ENCODE results near the gene NAGA.
A peak's percentile ranks its signal among the peaks of the same experiment; 100 is the strongest.
"Not testable (repeated sequence)": the region's sequence is repeated elsewhere in the genome, so short reads cannot be mapped to it uniquely, and the experiment has no call there.

NAGA gene

GRCh38 chr22:42074846-42075676 is 4.4 kb upstream of the NAGA start:
- DNase-seq: no peak

- DNase-seq: peak; percentile 74
Measured at GRCh38 chr22:42074132-42074811, 3.7 kb upstream of the NAGA start, which contains the start of gene PHETA2. Gene PHETA2, plus strand, starts transcription at chr22:42074248. Its CDS starts 3,046 bp downstream, at chr22:42077294.

GRCh38 chr22:42073621-42074041 is 3.0 kb upstream of the NAGA start:
- DNase-seq: no peak

- peak; percentile 56 for DNase-seq
Measured at GRCh38 chr22:42072606-42073330, 2.2 kb upstream of the NAGA start.

- not testable (repeated sequence) for DNase-seq
Measured at GRCh38 chr22:42071508-42071907, 896 bp upstream of the NAGA start.

GRCh38 chr22:42069801-42070516 is 653 bp downstream of the NAGA start:
- peak; percentile 54 for DNase-seq

DNA sequence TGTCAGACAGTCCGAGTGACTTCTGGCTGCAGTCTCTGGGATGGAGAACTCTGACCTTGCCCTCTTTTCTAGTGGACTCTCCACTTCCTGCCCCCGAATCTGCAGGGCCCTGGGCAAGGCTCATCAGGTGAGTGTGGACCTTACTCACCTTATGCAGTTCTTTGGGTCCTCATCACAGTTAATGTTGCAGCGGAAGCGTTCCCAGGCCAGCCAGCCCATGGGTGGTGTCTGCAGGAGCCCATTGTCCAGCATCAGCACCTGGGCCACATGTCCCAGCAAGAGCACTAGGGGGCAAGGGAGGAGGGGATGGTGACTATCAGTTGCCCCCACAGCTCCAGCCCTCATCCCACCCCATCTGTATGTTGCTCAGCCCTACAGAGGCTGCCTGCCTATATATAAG is 2.3 kb downstream of the NAGA start:
- no peak for DNase-seq

GRCh38 chr22:42067671-42068251 is 2.9 kb downstream of the NAGA start:
- DNase-seq: no peak

DNA sequence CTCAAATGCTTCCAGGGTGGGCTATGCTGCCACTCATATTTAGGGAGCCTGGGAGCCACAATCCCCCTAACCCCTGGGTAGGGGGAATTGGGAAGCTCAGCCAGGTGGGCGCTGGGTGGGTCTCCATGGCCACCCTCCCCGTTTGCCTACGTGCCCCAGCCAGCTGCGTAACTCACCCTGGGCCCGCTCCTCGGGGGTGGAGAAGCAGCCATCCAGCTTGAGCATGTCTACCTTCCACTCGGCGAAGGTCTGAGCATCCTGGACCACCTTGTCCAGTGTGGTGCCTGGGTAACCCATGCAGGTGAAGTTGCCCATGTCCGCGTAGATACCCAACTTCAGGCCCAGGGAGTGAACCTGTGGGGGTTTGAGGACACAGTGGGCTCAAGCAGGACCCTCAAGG is 3.7 kb downstream of the NAGA start:
- DNase-seq: no peak

DNA sequence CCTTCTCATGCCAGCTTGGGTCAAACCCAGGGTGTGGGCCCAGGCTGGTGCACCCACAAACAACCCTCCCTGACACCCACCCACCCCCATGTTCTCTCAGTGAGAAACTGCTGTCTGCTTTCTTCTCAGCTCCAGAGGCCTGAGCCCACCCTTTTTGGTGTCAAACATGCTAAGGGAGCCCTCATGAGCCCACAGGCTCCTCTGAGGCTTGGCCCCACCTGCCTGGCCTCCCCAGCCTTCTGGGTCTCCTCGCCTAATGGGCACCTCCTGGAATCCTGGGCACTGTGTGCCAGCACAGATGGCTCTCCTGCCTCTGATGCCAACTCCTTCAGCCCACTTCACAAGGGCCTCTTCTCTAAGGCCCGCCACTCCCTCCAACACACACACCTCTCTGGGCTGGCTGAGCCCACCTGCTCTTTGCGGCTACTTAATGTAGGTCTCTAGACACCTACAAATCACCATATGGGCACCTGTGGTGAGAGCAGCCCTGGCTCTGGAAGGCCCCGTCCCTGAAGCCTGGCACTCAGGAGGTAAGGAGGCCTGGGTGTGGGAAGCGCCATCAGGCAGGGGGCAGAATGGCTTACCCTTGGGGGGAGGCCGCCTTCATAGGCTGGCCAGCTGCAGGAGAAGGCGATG is 4.4 kb downstream of the NAGA start:
- DNase-seq: no peak

DNA sequence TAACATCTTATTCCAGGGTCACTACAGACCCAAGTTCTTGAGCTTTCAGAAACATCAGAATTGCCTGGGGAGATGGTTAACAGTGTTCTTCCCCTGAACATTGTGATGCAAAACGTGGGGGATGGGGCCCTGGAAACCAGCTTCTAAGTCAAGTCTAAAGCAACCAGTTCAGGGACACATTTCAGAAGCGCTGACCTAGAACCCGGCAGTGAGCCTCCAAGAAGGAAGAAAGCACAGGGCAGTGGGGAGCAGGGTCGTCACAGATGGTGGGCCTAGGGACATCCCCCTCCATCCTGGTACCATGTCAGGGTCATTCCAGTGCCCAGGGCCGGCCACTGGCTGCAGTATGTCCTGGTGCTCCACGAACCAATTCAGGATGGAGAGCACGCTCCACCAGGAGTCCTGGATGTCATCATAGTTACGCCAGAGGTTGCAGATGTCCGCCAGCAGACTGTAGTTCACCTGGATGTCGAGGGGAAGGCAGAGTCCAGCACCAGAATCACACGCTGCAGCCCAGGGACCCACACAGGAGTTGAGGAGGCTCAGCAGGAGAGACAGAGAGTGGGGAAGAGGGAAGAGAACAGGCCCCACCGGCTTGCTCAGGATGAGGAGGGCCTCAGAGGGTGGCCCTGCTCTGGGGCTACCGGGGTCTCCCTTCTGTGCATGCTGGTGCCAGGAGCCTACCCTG is 5.0 kb downstream of the NAGA start:
- DNase-seq: no peak

DNA sequence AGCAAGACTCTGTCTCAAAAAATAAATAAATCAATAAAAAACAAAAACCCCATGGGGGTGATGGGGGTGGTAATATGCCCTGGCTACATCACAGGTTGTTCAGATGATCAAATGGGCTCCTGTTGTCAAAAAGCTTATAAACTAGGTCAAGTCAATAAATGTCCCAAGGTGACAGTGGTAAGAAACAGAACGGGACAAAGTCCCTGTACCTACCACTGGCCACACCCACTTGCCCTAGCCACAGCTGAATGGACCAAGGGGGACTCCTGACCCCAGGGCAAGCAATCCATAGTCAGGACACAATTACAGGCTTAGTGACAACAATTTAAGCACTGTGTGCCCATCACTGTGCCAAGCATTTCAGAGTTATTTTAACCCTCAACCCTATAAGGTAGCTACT is 6.0 kb downstream of the NAGA start:
- no peak for DNase-seq

- no peak for DNase-seq
Measured at GRCh38 chr22:42062506-42063170, 8.0 kb downstream of the NAGA start.

DNA sequence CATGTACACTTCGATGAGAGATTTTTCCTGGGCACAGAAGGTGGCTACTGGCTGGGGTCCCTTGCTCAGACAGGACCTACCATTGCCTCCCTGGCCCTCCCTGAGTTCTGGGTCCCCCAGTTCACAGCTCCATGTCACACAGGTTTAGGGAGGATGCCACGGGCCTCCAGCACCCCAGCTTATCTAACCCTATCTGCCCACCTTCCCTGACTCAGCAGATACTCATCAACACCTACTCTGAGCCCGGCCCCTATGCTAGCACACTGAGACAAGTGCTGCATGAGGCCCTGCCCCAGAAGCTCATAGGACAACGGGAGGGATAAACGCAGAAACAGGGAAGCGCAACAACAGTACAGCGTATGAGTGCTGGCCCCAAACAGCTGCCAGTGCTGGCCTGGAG is 9.6 kb downstream of the NAGA start:
- no peak for DNase-seq

DNA sequence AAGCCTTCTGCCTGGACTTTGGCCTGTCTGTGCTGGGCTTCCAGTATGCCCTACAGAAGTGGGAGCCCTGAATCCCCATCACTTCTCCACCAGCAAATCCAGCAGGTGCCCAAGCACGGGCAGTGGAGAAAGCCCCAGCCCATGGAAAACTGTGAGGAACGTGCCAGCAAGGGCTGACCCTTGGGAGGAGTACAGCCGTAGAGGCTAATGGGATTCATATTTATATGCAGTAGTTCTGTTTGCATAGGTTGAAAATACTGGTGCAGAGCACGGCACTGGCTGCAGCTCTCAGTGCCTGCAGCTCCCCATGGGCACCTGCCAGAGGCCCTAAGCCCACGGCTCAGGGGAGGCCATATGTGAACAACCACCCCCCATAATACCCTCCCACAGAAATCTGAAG is 10.1 kb downstream of the NAGA start:
- DNase-seq: no peak

GRCh38 chr22:42056757-42057511 is 13.7 kb downstream of the NAGA start:
- DNase-seq: no peak

DNA sequence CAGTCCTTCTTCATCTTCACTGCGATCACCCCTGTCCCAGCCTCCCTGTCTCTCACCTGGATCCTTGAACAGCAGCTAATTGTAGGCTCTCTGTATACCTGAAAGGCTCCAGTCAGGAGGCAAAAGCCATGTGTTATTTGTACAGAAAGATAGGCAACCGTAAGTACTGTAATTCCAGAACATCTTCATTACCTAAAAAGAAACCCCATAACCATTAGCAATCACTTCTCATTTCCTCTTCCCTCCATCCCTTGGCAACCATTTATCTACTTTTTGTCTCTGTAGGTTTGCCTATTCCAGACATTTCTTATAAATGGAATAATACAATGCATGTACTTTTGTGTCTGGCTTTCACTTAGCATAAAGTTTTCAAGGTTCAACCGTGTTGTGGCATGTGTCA is 17.8 kb downstream of the NAGA start:
- DNase-seq: no peak

DNA sequence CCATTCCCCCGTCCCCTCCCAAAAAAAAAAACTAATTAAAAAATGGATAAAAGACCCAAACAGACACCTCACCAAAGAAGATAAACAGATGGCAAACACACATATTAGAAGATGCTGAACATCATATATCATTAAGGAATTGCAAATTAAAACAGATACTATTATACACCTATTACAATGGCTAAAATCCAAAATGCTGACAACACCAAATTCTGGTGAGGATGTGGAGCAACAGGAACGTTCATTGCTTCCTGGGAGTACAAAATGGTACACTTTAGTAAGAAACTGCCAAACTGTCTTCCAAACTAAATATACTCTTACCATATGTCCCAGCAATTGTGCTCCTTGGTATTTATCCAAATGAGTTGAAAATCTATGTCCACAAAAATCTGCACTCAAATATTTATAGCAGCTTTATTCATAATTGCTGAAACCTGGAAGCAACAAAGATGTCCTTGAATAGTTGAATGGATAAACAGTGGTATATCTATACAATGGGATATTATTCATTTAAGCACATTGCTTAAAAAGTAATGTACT is 19.9 kb downstream of the NAGA start:
- no peak for DNase-seq

DNA sequence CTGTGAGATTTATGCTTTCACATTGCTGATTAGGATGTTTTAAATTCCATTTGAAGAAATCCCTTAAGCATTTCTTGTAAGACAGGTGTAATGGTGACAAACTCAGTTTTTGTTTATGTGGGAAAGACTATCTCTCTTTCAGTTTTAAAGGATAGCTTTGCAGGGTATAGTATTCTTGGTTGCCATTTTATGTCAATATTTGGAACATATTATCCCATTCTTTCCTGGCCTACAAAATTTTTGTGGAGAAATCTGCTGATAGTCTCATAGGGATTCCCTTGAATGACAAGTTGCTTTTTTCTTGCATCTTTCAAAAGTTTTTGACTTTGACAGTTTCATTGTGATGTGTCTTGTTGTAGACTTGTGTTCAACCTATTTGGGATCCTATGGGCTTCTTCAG is 28.8 kb downstream of the NAGA start:
- DNase-seq: no peak

GRCh38 chr22:42039271-42039670 is 31.3 kb downstream of the NAGA start:
- DNase-seq: no peak
